Peyer's patch (tissue), 4 donors: ENCODE measurements around the gene BAG1. TPM values are rescaled to one million over a fixed set of nuclear protein-coding genes. Genes with fewer than 3 reads are reported as not detected.

Experiments used
- DNase-seq, 3 donors: peaks; one replicate each; pipeline ENCODE4 v3.0.0-alpha.2; 2017 to 2019
- H3K27ac ChIP-seq, 4 donors: fragments of 200-600 bp; sonication (generic); one replicate each; pipeline ENCODE4 v1.5.1; 2016 to 2019
- H3K27me3 ChIP-seq, 2 donors: fragments of 200-600 bp; sonication (generic); one replicate each; pipeline ENCODE4 v1.5.1; 2019
- H3K36me3 ChIP-seq, 3 donors: fragments of 200-600 bp; sonication (generic); one replicate each; pipeline ENCODE4 v1.5.1; 2016 to 2019
- H3K4me1 ChIP-seq, 4 donors: fragments of 200-600 bp; sonication (generic); one replicate each; pipeline ENCODE4 v1.5.1; 2016 to 2019
- H3K4me3 ChIP-seq, 4 donors: fragments of 200-600 bp; sonication (generic); 1 replicate in 3 of 4; 2 replicates in 1 of 4; pipeline ENCODE4 v1.5.1; 2016 to 2019; ENCODE audit warnings: mild to moderate bottlenecking in 1 of 4
- H3K9me3 ChIP-seq, 4 donors: fragments of 200-600 bp; sonication (generic); one replicate each; pipeline ENCODE4 v1.5.1; 2016 to 2019; ENCODE audit warnings: mild to moderate bottlenecking in 1 of 4
- CTCF ChIP-seq, 6 experiments: fragments of 450-650 bp in 4 of 6; fragments of 200-600 bp in 2 of 6; sonication (generic) in 1 of 6; IDR thresholded peaks; one replicate each; pipeline ENCODE4 v1.5.1; 2017 to 2019; ENCODE audit warnings: antibody characterized with exemption in 6 of 6, mild to moderate bottlenecking in 3 of 6, moderate library complexity in 1 of 6
- POLR2A ChIP-seq, 2 donors: fragments of 450-650 bp; IDR thresholded peaks; one replicate each; pipeline ENCODE4 v1.5.1; 2017; ENCODE audit warnings: antibody characterized with exemption in 2 of 2, mild to moderate bottlenecking in 2 of 2, moderate library complexity in 2 of 2
- total RNA-seq, 4 donors: library from RNA; depleted of rRNA; stranded (reverse); fragments of >200 nt; gene quantifications; one replicate each; pipeline ENCODE4 v1.1.0, GENCODE V29; 2016

The BAG1 gene
- total RNA-seq, 4 donors from 2014 or later, result 36.2 to 61.1 (median 56.4) TPM

- no peak for DNase-seq
- H3K27ac ChIP-seq, result no peak overlapping the region
- TF ChIP-seq CTCF (IDR thresholded peaks at IDR 0.05) (no peak), POLR2A (IDR thresholded peaks at IDR 0.05) (no peak)
- peaks cover 0 to 18% (median 5%) of the 10 kb centered on the region in 4 donors for H3K4me1 ChIP-seq
- peaks cover 0 to 79% (median 0%) of the 10 kb centered on the region in 3 donors for H3K36me3 ChIP-seq
- H3K4me3 ChIP-seq, result no peak overlapping the region
- no peaks in the 10 kb centered on the region for H3K27me3 ChIP-seq
- no peaks in the 10 kb centered on the region for H3K9me3 ChIP-seq
Measured at GRCh38 chr9:33270146-33270545, 5.6 kb upstream of the BAG1 start.

- Histone ChIP-seq H3K36me3 (peaks cover 0 to 58% (median 0%) of the 10 kb centered on the region in 3 donors), H3K4me1 (peaks cover 0 to 28% (median 5%) of the 10 kb centered on the region in 4 donors), H3K27ac (no peak overlapping the region), H3K27me3 (no peaks in the 10 kb centered on the region), H3K9me3 (no peaks in the 10 kb centered on the region), H3K4me3 (no peak overlapping the region)
- no peak for TF ChIP-seq POLR2A (IDR thresholded peaks at IDR 0.05)
- TF ChIP-seq CTCF (IDR thresholded peaks at IDR 0.05), result no peak
- no peak for DNase-seq
Measured at GRCh38 chr9:33267151-33267767, 2.8 kb upstream of the BAG1 start.

- Histone ChIP-seq H3K9me3 (no peaks in the 10 kb centered on the region), H3K36me3 (peaks cover 0 to 60% (median 0%) of the 10 kb centered on the region in 3 donors)
- no peak for DNase-seq
Measured at GRCh38 chr9:33265211-33265865, 830 bp upstream of the BAG1 start.

GRCh38 chr9:33264003-33264472, 470 bp downstream of the BAG1 start:
- Histone ChIP-seq H3K27ac (peak overlapping the region; percentile 90 to 97 (median 94)), H3K36me3 (peaks cover 0 to 61% (median 0%) of the 10 kb centered on the region in 3 donors), H3K9me3 (no peaks in the 10 kb centered on the region), H3K27me3 (no peaks in the 10 kb centered on the region), H3K4me1 (peaks cover 0 to 30% (median 5%) of the 10 kb centered on the region in 4 donors), H3K4me3 (peak overlapping the region; percentile 64 to 94 (median 87))
- DNase-seq, result peak; percentile 63 to 81 (median 68)
- no peak for TF ChIP-seq POLR2A (IDR thresholded peaks at IDR 0.05)
- TF ChIP-seq CTCF (IDR thresholded peaks at IDR 0.05), result no peak

More at GRCh38 chr9:33265211-33265865, 830 bp upstream of the BAG1 start:
- Histone ChIP-seq H3K27me3 (no peaks in the 10 kb centered on the region), H3K27ac (peak overlapping the region; percentile 90 to 97 (median 94)), H3K4me3 (peak overlapping the region; percentile 64 to 94 (median 87)), H3K4me1 (peaks cover 0 to 30% (median 5%) of the 10 kb centered on the region in 4 donors)
- TF ChIP-seq CTCF (IDR thresholded peaks at IDR 0.05), result no peak
- no peak for TF ChIP-seq POLR2A (IDR thresholded peaks at IDR 0.05)

- Histone ChIP-seq H3K27ac (peak overlapping the region; percentile 90 to 97 (median 94)), H3K36me3 (peaks cover 0 to 61% (median 0%) of the 10 kb centered on the region in 3 donors), H3K4me1 (peaks cover 0 to 30% (median 5%) of the 10 kb centered on the region in 4 donors), H3K4me3 (peak overlapping the region; percentile 64 to 94 (median 87)), H3K27me3 (no peaks in the 10 kb centered on the region), H3K9me3 (no peaks in the 10 kb centered on the region)
- TF ChIP-seq CTCF (IDR thresholded peaks at IDR 0.05) (no peak), POLR2A (IDR thresholded peaks at IDR 0.05) (no peak)
- DNase-seq, result peak in 1 of 3 donors; percentile 55
Measured at GRCh38 chr9:33263131-33264002, 1.1 kb downstream of the BAG1 start.
